Hematopoietic multipotent progenitor cell treated with erythropoietin and hydrocortisone succinate and interleukin-3 and kit ligand, for 4 days (in vitro differentiated cells): ENCODE results near the gene PIP5K1C.

ENCODE experiments used
- DNase-seq: peaks from one replicate; pipeline ENCODE4 v3.0.0-alpha.2; 2015

PIP5K1C gene

GRCh38 chr19:3721131-3721886 is 21.0 kb upstream of the PIP5K1C start:
- DNase-seq: peak; percentile 92

- no peak for DNase-seq
Measured at GRCh38 chr19:3720349-3720917, 20.2 kb upstream of the PIP5K1C start.

- no peak for DNase-seq
Measured at GRCh38 chr19:3719868-3720267, 19.6 kb upstream of the PIP5K1C start.

GRCh38 chr19:3716147-3716668 is 15.9 kb upstream of the PIP5K1C start:
- no peak for DNase-seq

GRCh38 chr19:3712663-3713611 is 12.7 kb upstream of the PIP5K1C start:
- DNase-seq: no peak

- peak; percentile 75 for DNase-seq
Measured at GRCh38 chr19:3710265-3710812, 10.1 kb upstream of the PIP5K1C start.

- no peak for DNase-seq
Measured at GRCh38 chr19:3708207-3708931, 8.1 kb upstream of the PIP5K1C start, which contains the start of gene TJP3. Gene TJP3 (plus strand): TSS chr19:3708384. CDS start chr19:3728433, 20,049 bp downstream.

- no peak for DNase-seq
Measured at GRCh38 chr19:3707868-3708206, 7.6 kb upstream of the PIP5K1C start.

GRCh38 chr19:3701200-3701599 is 932 bp upstream of the PIP5K1C start:
- no peak for DNase-seq

GRCh38 chr19:3699741-3700241 is 477 bp downstream of the PIP5K1C start:
- DNase-seq: no peak

GRCh38 chr19:3698974-3699740 is 1.1 kb downstream of the PIP5K1C start:
- DNase-seq: peak; percentile 58

- peak; percentile 58 for DNase-seq
Measured at GRCh38 chr19:3698386-3698950, 1.8 kb downstream of the PIP5K1C start.

- no peak for DNase-seq
Measured at GRCh38 chr19:3697671-3698385, 2.4 kb downstream of the PIP5K1C start.

GRCh38 chr19:3697094-3697493 is 3.2 kb downstream of the PIP5K1C start:
- no peak for DNase-seq

GRCh38 chr19:3696660-3696995 is 3.6 kb downstream of the PIP5K1C start:
- DNase-seq: no peak

GRCh38 chr19:3695986-3696659 is 4.1 kb downstream of the PIP5K1C start:
- no peak for DNase-seq

- DNase-seq: no peak
Measured at GRCh38 chr19:3695124-3695733, 5.0 kb downstream of the PIP5K1C start.

GRCh38 chr19:3694361-3695123 is 5.7 kb downstream of the PIP5K1C start:
- no peak for DNase-seq
